Activated naive CD8-positive, alpha-beta T cell treated with anti-CD3 and anti-CD28 coated beads for 36 hours (primary cell): Measurements from ENCODE around the gene MILR1. TPM values are rescaled to one million over a fixed set of nuclear protein-coding genes. Genes with fewer than 3 reads are reported as not detected.

Experiments used
- DNase-seq: peaks from one replicate; pipeline ENCODE4 v3.0.0; 2021
- H3K27ac Mint-ChIP-seq: one replicate; pipeline ENCODE4 v1.8.0; 2022; ENCODE audit warnings: mild to moderate bottlenecking, moderate library complexity, mixed read lengths
- H3K27me3 Mint-ChIP-seq: one replicate; pipeline ENCODE4 v1.8.0; 2022; ENCODE audit warnings: mild to moderate bottlenecking, mixed read lengths
- H3K36me3 Mint-ChIP-seq: one replicate; pipeline ENCODE4 v1.8.0; 2021; ENCODE audit warnings: mild to moderate bottlenecking, mixed read lengths
- H3K4me1 Mint-ChIP-seq: one replicate; pipeline ENCODE4 v1.8.0; 2021; ENCODE audit warnings: mixed read lengths
- H3K4me3 Mint-ChIP-seq: one replicate; pipeline ENCODE4 v1.8.0; 2022; ENCODE audit warnings: mild to moderate bottlenecking, moderate library complexity, mixed read lengths
- H3K9me3 Mint-ChIP-seq: one replicate; pipeline ENCODE4 v1.8.0; 2022; ENCODE audit warnings: mixed read lengths
- total RNA-seq, 2 experiments: library from RNA; stranded (reverse); gene quantifications; one replicate each; pipeline ENCODE4 v1.2.3, GENCODE V29; 2021

The MILR1 gene, protein sequence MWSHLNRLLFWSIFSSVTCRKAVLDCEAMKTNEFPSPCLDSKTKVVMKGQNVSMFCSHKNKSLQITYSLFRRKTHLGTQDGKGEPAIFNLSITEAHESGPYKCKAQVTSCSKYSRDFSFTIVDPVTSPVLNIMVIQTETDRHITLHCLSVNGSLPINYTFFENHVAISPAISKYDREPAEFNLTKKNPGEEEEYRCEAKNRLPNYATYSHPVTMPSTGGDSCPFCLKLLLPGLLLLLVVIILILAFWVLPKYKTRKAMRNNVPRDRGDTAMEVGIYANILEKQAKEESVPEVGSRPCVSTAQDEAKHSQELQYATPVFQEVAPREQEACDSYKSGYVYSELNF
- total RNA-seq, result under 1 TPM; 0.49 to 0.68 TPM

- Mint-ChIP-seq H3K4me3 (no peak within 1 kb of the TSS), H3K36me3 (no peaks in the 10 kb centered on the region), H3K4me1 (peaks cover 7% of the 10 kb centered on the region), H3K27me3 (no peaks in the 10 kb centered on the region), H3K27ac (peak within 1 kb of the TSS; percentile 63), H3K9me3 (no peaks in the 10 kb centered on the region)
- DNase-seq, result no peak
Observed at GRCh38 chr17:64448665-64449512, at the start of gene MILR1. Gene MILR1 (plus strand): TSS chr17:64449115. CDS start chr17:64449169, 54 bp downstream.

GRCh38 chr17:64399767-64400156, 49.2 kb upstream of the MILR1 start:
- DNase-seq, result no peak
- Mint-ChIP-seq H3K27me3 (no peaks in the 10 kb centered on the region), H3K4me3 (no peak overlapping the region), H3K36me3 (peaks cover 22% of the 10 kb centered on the region), H3K27ac (no peak overlapping the region), H3K4me1 (peaks cover 49% of the 10 kb centered on the region), H3K9me3 (no peaks in the 10 kb centered on the region)

DNA sequence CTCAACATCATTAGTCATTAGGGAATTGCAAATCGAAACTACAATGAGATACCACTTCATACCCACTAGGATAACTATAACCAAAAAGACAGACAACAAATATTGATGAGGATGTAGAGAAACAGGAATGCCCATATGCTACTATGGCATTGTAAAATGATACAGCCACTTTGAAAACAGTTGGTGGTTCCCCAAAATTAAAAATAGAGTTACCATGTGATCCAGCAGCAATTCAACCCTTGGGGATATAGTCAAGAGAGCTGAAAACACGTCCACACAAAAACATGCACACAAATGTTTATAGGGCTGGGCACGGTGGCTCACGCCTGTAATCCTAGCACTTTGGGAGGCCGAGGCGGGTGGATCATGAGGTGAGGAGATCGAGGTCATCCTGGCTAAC, 48.3 kb upstream of the MILR1 start:
- no peak overlapping the region for H3K27ac Mint-ChIP-seq
- H3K4me1 Mint-ChIP-seq, result peaks cover 46% of the 10 kb centered on the region
- H3K36me3 Mint-ChIP-seq, result peaks cover 20% of the 10 kb centered on the region
- no peak overlapping the region for H3K4me3 Mint-ChIP-seq
- H3K9me3 Mint-ChIP-seq, result no peaks in the 10 kb centered on the region
- H3K27me3 Mint-ChIP-seq, result no peaks in the 10 kb centered on the region
- no peak for DNase-seq

DNA sequence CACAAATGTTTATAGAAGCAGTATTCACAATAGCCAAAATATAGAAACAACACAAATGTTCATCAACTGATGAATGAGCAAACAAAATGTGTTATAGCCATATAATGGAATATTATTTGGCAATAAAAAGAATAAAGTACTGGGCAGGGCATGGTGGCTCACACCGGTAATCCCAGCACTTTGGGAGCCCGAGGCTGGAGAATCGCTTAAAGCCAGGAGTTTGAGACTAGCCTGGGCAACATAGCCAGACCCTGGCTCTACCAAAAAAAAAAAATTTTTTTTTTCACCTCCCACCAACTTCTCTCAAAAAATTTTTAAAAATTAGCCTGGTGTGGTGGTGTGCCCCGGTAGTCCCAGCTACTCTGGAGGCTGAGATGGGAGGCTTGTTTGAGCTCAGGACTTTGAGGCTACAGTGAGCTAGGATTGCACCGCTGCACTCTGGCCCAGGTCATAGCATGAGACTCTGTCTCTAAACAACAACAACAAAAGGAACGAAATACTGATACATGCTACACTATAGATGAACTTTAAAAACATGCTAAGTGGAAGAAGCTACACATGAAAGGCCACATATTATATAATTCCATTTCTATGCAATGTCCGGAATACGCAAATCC, 47.6 kb upstream of the MILR1 start:
- no peaks in the 10 kb centered on the region for H3K9me3 Mint-ChIP-seq
- no peaks in the 10 kb centered on the region for H3K27me3 Mint-ChIP-seq
- no peak overlapping the region for H3K27ac Mint-ChIP-seq
- H3K36me3 Mint-ChIP-seq, result peaks cover 15% of the 10 kb centered on the region
- no peak overlapping the region for H3K4me3 Mint-ChIP-seq
- no peak for DNase-seq
- H3K4me1 Mint-ChIP-seq, result peaks cover 39% of the 10 kb centered on the region

DNA sequence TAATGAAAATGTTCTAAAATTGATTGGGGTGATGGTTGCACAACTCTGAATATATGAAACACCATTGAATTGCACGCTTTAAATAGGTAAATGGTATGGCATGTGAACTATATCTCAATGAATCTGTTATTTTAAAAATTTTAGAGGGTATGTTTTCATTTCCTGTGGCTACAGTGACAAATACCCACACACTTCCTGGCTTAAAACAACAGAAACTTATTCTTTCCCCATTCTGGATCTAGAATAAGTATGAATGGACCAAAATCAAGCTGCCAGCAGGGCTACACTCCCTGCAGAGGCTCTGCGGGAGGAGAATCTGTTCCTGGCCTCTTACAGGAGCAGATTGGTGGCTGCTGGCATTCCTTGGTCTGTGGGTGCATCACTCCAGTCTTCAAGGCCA, 47.0 kb upstream of the MILR1 start:
- peak overlapping the region; percentile 40 for H3K27ac Mint-ChIP-seq
- H3K9me3 Mint-ChIP-seq, result no peaks in the 10 kb centered on the region
- no peak for DNase-seq
- peaks cover 39% of the 10 kb centered on the region for H3K4me1 Mint-ChIP-seq
- no peaks in the 10 kb centered on the region for H3K27me3 Mint-ChIP-seq
- peaks cover 12% of the 10 kb centered on the region for H3K36me3 Mint-ChIP-seq
- no peak overlapping the region for H3K4me3 Mint-ChIP-seq

DNA sequence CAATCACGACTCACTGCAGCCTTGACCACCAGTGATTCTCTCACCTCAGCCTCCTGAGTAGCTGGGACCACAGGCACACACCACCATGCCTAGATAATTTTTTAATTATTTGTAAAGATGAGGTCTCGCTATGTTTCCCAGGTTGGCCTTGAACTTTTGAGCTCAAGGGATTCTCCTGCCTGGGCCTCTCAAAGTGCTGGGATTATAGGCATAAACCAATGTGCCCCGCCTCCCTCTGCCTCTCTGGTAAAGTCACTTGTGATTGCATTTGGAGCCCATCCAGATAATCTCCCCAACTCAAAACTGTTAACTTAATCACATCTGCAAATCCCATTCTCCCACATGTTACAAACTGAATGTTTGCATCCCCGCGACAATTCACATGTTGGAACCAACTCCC, 46.4 kb upstream of the MILR1 start:
- H3K4me3 Mint-ChIP-seq, result no peak overlapping the region
- H3K27ac Mint-ChIP-seq, result no peak overlapping the region
- H3K4me1 Mint-ChIP-seq, result peaks cover 38% of the 10 kb centered on the region
- H3K27me3 Mint-ChIP-seq, result no peaks in the 10 kb centered on the region
- DNase-seq, result no peak
- peaks cover 11% of the 10 kb centered on the region for H3K36me3 Mint-ChIP-seq
- no peaks in the 10 kb centered on the region for H3K9me3 Mint-ChIP-seq

DNA sequence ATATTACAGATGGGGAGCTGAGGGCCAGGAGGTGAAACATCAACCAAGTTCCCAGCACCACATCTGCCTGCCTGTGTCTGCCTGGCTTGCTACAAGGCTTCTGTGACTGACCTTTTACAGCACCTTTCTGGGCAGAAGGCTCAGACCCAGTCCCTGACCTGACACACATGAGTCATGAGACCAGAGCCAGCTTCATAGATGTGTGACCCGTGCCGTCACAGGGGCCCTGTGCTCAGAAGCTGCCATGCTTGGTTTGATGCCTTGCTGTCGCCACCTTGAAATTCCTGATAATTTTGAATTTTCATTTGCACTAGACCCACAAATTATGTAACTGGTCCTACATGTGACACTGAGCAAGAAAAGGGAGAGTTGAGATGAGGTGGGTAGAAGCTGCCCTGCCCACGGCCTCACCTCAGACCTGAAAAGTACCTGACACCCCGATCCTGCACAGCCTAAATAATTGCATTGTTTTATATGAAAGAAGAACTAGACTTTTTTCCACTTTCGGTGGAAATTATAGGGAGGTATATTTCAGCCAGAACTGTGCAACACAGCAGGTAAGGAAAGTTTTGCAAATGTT, 44.9 kb upstream of the MILR1 start:
- Mint-ChIP-seq H3K9me3 (no peaks in the 10 kb centered on the region), H3K4me1 (peaks cover 26% of the 10 kb centered on the region), H3K4me3 (no peak overlapping the region), H3K27me3 (no peaks in the 10 kb centered on the region), H3K27ac (no peak overlapping the region), H3K36me3 (peaks cover 3% of the 10 kb centered on the region)
- DNase-seq, result no peak

GRCh38 chr17:64406321-64407200, 42.4 kb upstream of the MILR1 start:
- no peaks in the 10 kb centered on the region for H3K9me3 Mint-ChIP-seq
- no peak overlapping the region for H3K27ac Mint-ChIP-seq
- DNase-seq, result no peak
- peaks cover 3% of the 10 kb centered on the region for H3K36me3 Mint-ChIP-seq
- H3K4me1 Mint-ChIP-seq, result peaks cover 22% of the 10 kb centered on the region
- no peaks in the 10 kb centered on the region for H3K27me3 Mint-ChIP-seq
- H3K4me3 Mint-ChIP-seq, result no peak overlapping the region

GRCh38 chr17:64410750-64411490, 38.0 kb upstream of the MILR1 start:
- Mint-ChIP-seq H3K9me3 (no peaks in the 10 kb centered on the region), H3K4me1 (peaks cover 34% of the 10 kb centered on the region), H3K27ac (no peak overlapping the region), H3K36me3 (no peaks in the 10 kb centered on the region), H3K27me3 (no peaks in the 10 kb centered on the region), H3K4me3 (no peak overlapping the region)
- no peak for DNase-seq

- no peaks in the 10 kb centered on the region for H3K9me3 Mint-ChIP-seq
- peak overlapping the region; percentile 67 for H3K27ac Mint-ChIP-seq
- peaks cover 30% of the 10 kb centered on the region for H3K4me1 Mint-ChIP-seq
- H3K4me3 Mint-ChIP-seq, result peak overlapping the region; percentile 52
- H3K36me3 Mint-ChIP-seq, result no peaks in the 10 kb centered on the region
- no peaks in the 10 kb centered on the region for H3K27me3 Mint-ChIP-seq
- DNase-seq, result no peak
Observed at GRCh38 chr17:64411999-64412771, 36.7 kb upstream of the MILR1 start.

- no peak overlapping the region for H3K4me3 Mint-ChIP-seq
- H3K27ac Mint-ChIP-seq, result no peak overlapping the region
- H3K4me1 Mint-ChIP-seq, result peaks cover 30% of the 10 kb centered on the region
- no peaks in the 10 kb centered on the region for H3K36me3 Mint-ChIP-seq
- no peaks in the 10 kb centered on the region for H3K27me3 Mint-ChIP-seq
- H3K9me3 Mint-ChIP-seq, result no peaks in the 10 kb centered on the region
- no peak for DNase-seq
Observed at GRCh38 chr17:64412944-64413381, 36.0 kb upstream of the MILR1 start.

DNA sequence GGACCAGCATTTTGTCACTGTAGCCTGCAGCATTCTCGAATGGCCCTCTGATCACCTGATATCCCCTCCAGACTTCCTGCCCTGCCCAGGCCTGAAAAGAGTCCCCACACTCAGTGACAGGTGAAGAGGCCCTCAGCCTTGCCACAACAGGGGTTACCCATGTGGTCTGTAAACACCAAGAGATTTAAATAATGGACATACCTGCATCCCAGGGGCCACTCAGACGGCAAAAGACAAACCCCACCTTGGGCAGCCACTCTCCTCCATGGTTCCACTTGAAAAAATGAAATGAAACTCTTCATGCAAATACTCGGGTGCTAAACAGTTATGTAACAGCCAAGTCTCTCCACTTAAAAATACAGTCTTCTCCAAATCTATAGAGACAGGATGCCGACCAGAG, 35.4 kb upstream of the MILR1 start:
- H3K27me3 Mint-ChIP-seq, result no peaks in the 10 kb centered on the region
- DNase-seq, result no peak
- no peak overlapping the region for H3K4me3 Mint-ChIP-seq
- H3K4me1 Mint-ChIP-seq, result peaks cover 30% of the 10 kb centered on the region
- no peaks in the 10 kb centered on the region for H3K36me3 Mint-ChIP-seq
- no peaks in the 10 kb centered on the region for H3K9me3 Mint-ChIP-seq
- no peak overlapping the region for H3K27ac Mint-ChIP-seq
